ENCODE measurements around the gene PI4KA. TPM values are rescaled to one million over a fixed set of nuclear protein-coding genes. Genes with fewer than 3 reads are reported as not detected.

PI4KA gene
- total RNA-seq, 1 donor from 2014 or later = 150 TPM

GRCh38 chr22:20748082-20748481 is 110.5 kb downstream of the PI4KA start:
- no peak for TF ChIP-seq CTCF (IDR thresholded peaks at IDR 0.05)
- intact Hi-C loops (cut with DNase I) = no loop called here
- Histone ChIP-seq H3K36me3 (peaks cover 47 to 95% of the 10 kb centered on the region in 2 donors), H3K27me3 (no peaks in the 10 kb centered on the region), H3K4me1 (no peaks in the 10 kb centered on the region), H3K9me3 (no peaks in the 10 kb centered on the region), H3K4me3 (no peak overlapping the region), H3K27ac (no peak overlapping the region)
- no peak for DNase-seq (ENCODE audit: low spot score in 2 of 2)

GRCh38 chr22:20747223-20747622 is 111.4 kb downstream of the PI4KA start:
- peaks cover 48 to 95% of the 10 kb centered on the region in 2 donors for H3K36me3 ChIP-seq
- no peak overlapping the region for H3K4me3 ChIP-seq
- DNase-seq (ENCODE audit: low spot score in 2 of 2) = no peak
- intact Hi-C loops (cut with DNase I) = no loop called here
- no peak for TF ChIP-seq CTCF (IDR thresholded peaks at IDR 0.05)
- H3K4me1 ChIP-seq = no peaks in the 10 kb centered on the region
- no peaks in the 10 kb centered on the region for H3K9me3 ChIP-seq
- no peak overlapping the region for H3K27ac ChIP-seq
- H3K27me3 ChIP-seq = no peaks in the 10 kb centered on the region

GRCh38 chr22:20746431-20747189 is 112.0 kb downstream of the PI4KA start:
- no peak overlapping the region for H3K27ac ChIP-seq
- no peaks in the 10 kb centered on the region for H3K27me3 ChIP-seq
- H3K36me3 ChIP-seq = peaks cover 49 to 95% of the 10 kb centered on the region in 2 donors
- no peak for DNase-seq (ENCODE audit: low spot score in 2 of 2)
- H3K4me3 ChIP-seq = no peak overlapping the region
- no peaks in the 10 kb centered on the region for H3K9me3 ChIP-seq
- no peak for TF ChIP-seq CTCF (IDR thresholded peaks at IDR 0.05)
- no peaks in the 10 kb centered on the region for H3K4me1 ChIP-seq
- intact Hi-C loops (cut with DNase I) = no loop called here

- no peak for DNase-seq (ENCODE audit: low spot score in 2 of 2)
- intact Hi-C loops (cut with DNase I) = no loop called here
- peaks cover 54 to 94% of the 10 kb centered on the region in 2 donors for H3K36me3 ChIP-seq
- no peak overlapping the region for H3K4me3 ChIP-seq
- TF ChIP-seq CTCF (IDR thresholded peaks at IDR 0.05) = no peak
- no peaks in the 10 kb centered on the region for H3K9me3 ChIP-seq
- H3K4me1 ChIP-seq = no peaks in the 10 kb centered on the region
- H3K27me3 ChIP-seq = no peaks in the 10 kb centered on the region
- H3K27ac ChIP-seq = no peak overlapping the region
Measured at GRCh38 chr22:20745119-20745518, 113.5 kb downstream of the PI4KA start.

- Histone ChIP-seq H3K27ac (no peak overlapping the region), H3K9me3 (no peaks in the 10 kb centered on the region), H3K4me3 (no peak overlapping the region), H3K27me3 (no peaks in the 10 kb centered on the region), H3K4me1 (no peaks in the 10 kb centered on the region), H3K36me3 (peaks cover 49 to 88% of the 10 kb centered on the region in 2 donors)
- intact Hi-C loops (cut with DNase I) = no loop called here
- DNase-seq (ENCODE audit: low spot score in 2 of 2) = no peak
- TF ChIP-seq CTCF (IDR thresholded peaks at IDR 0.05) = no peak
Measured at GRCh38 chr22:20744456-20744855, 114.2 kb downstream of the PI4KA start.
